Measurements from ENCODE around the gene KCNJ4. TPM values are rescaled to one million over a fixed set of nuclear protein-coding genes. Genes with fewer than 3 reads are reported as not detected.

Gene KCNJ4
- total RNA-seq, 1 experiment from 2014 or later: 0.18 TPM

GRCh38 chr22:38406617-38407016 lies 48.4 kb downstream of the KCNJ4 start:
- no TSS peak for BruUV-seq (replicated peaks)
- Histone ChIP-seq H3K36me3 (ENCODE audit: control insufficient read depth, insufficient read depth, low read length) (no peaks in the 10 kb centered on the region), H3K27me3 (ENCODE audit: control insufficient read depth, insufficient read depth, low read length) (no peaks in the 10 kb centered on the region), H3K27ac (ENCODE audit: low read length) (no peak overlapping the region), H3K4me3 (ENCODE audit: low read depth in 2 of 2, low read length in 2 of 2) (no peak overlapping the region), H3K9me3 (ENCODE audit: control insufficient read depth, insufficient read depth, low read depth, low read length) (no peaks in the 10 kb centered on the region), H3K4me1 (ENCODE audit: control insufficient read depth, insufficient read depth, low read length) (no peaks in the 10 kb centered on the region)
- TF ChIP-seq TCF7L2 (IDR thresholded peaks at IDR 0.05; ENCODE audit: low read depth, low read length) (no peak), CTCF (IDR thresholded peaks at IDR 0.05) (no peak), SIN3A (IDR thresholded peaks at IDR 0.05; ENCODE audit: borderline replicate concordance, insufficient read depth, low read depth, low read length) (no peak), REST (IDR thresholded peaks at IDR 0.05; ENCODE audit: insufficient read depth in 1 of 2, low read depth in 2 of 2, low read length in 1 of 2) (no peak), POLR2AphosphoS5 (IDR thresholded peaks at IDR 0.05; ENCODE audit: low read depth, low read length) (no peak)
- CTCF ChIA-PET: interaction anchor here (0.7 kb wide), 1 partner anchor 8 kb away, joined by 3 read pairs; no protein-coding TSS in a partner anchor
- ATAC-seq: no peak
- no peak for DNase-seq (ENCODE audit: low read depth, low spot score)
- POLR2A ChIA-PET: no interaction called here
- intact Hi-C loops (cut with micrococcal nuclease; ENCODE audit: unreplicated experiment) (no loop called here), in situ Hi-C loops (cut with HindIII; ENCODE audit: low pct_unique_long_range_greater_than_20kb, low sequenced_read_pairs) (no loop called here)

- Histone ChIP-seq H3K9me3 (ENCODE audit: control insufficient read depth, insufficient read depth, low read depth, low read length) (no peaks in the 10 kb centered on the region), H3K27me3 (ENCODE audit: control insufficient read depth, insufficient read depth, low read length) (no peaks in the 10 kb centered on the region), H3K4me3 (ENCODE audit: low read depth in 2 of 2, low read length in 2 of 2) (no peak overlapping the region), H3K4me1 (ENCODE audit: control insufficient read depth, insufficient read depth, low read length) (no peaks in the 10 kb centered on the region; the same call in 1 of the 2 replicates), H3K27ac (ENCODE audit: low read length) (no peak overlapping the region), H3K36me3 (ENCODE audit: control insufficient read depth, insufficient read depth, low read length) (no peaks in the 10 kb centered on the region)
- POLR2A ChIA-PET: no interaction called here
- DNase-seq (ENCODE audit: low read depth, low spot score) (no peak), ATAC-seq (no peak)
- CTCF ChIA-PET: no interaction called here
- intact Hi-C loops (cut with micrococcal nuclease; ENCODE audit: unreplicated experiment) (no loop called here), in situ Hi-C loops (cut with HindIII; ENCODE audit: low pct_unique_long_range_greater_than_20kb, low sequenced_read_pairs) (no loop called here)
- TF ChIP-seq TCF7L2 (IDR thresholded peaks at IDR 0.05; ENCODE audit: low read depth, low read length) (no peak), SIN3A (IDR thresholded peaks at IDR 0.05; ENCODE audit: borderline replicate concordance, insufficient read depth, low read depth, low read length) (no peak), CTCF (IDR thresholded peaks at IDR 0.05) (no peak), POLR2AphosphoS5 (IDR thresholded peaks at IDR 0.05; ENCODE audit: low read depth, low read length) (no peak), REST (IDR thresholded peaks at IDR 0.05; ENCODE audit: insufficient read depth in 1 of 2, low read depth in 2 of 2, low read length in 1 of 2) (no peak)
- no TSS peak for BruUV-seq (replicated peaks)
Observed at GRCh38 chr22:38404419-38404818, 50.6 kb downstream of the KCNJ4 start.

All from Panc1 (cell line).